Measurements from ENCODE around the gene SLC66A3. TPM values are rescaled to one million over a fixed set of nuclear protein-coding genes. Genes with fewer than 3 reads are reported as not detected.

SLC66A3 gene
- total RNA-seq, 1 donor from 2014 or later = 11.5 TPM

- ATAC-seq = no peak
- intact Hi-C loops (cut with DNase I) = no loop called here
Observed at GRCh38 chr2:11187083-11187619, 31.9 kb downstream of the SLC66A3 start.

GRCh38 chr2:11187731-11188130, 32.5 kb downstream of the SLC66A3 start:
- intact Hi-C loops (cut with DNase I) = no loop called here
- DNase-seq (ENCODE audit: missing footprints) (no peak), ATAC-seq (no peak)

More at GRCh38 chr2:11187083-11187619, 31.9 kb downstream of the SLC66A3 start:
- DNase-seq (ENCODE audit: missing footprints) = no peak

GRCh38 chr2:11196246-11196645, 41.0 kb downstream of the SLC66A3 start:
- intact Hi-C loops (cut with DNase I) = loop anchor here (10.0 kb wide), 1 partner anchor 61 kb away; a partner anchor contains a TSS
- ATAC-seq (no peak), DNase-seq (ENCODE audit: missing footprints) (no peak)

- DNase-seq (ENCODE audit: missing footprints) = no peak
- intact Hi-C loops (cut with DNase I) = no loop called here
- no peak for ATAC-seq
Observed at GRCh38 chr2:11200651-11201050, 45.4 kb downstream of the SLC66A3 start.

- intact Hi-C loops (cut with DNase I) = no loop called here
- DNase-seq (ENCODE audit: missing footprints) (no peak), ATAC-seq (no peak)
Observed at GRCh38 chr2:11201969-11202368, 46.7 kb downstream of the SLC66A3 start.

- intact Hi-C loops (cut with DNase I) = no loop called here
- no peak for DNase-seq (ENCODE audit: missing footprints)
- ATAC-seq = no peak
Observed at GRCh38 chr2:11203480-11203879, 48.2 kb downstream of the SLC66A3 start.

GRCh38 chr2:11208083-11208482, 52.8 kb downstream of the SLC66A3 start:
- DNase-seq (ENCODE audit: missing footprints) (no peak), ATAC-seq (no peak)
- intact Hi-C loops (cut with DNase I) = no loop called here

GRCh38 chr2:11212645-11213044, 57.4 kb downstream of the SLC66A3 start:
- DNase-seq (ENCODE audit: missing footprints) = no peak
- intact Hi-C loops (cut with DNase I) = no loop called here
- no peak for ATAC-seq

- ATAC-seq = no peak
- no peak for DNase-seq (ENCODE audit: missing footprints)
- intact Hi-C loops (cut with DNase I) = no loop called here
Observed at GRCh38 chr2:11213090-11213638, 57.9 kb downstream of the SLC66A3 start.

GRCh38 chr2:11213975-11214374, 58.7 kb downstream of the SLC66A3 start:
- ATAC-seq = no peak
- intact Hi-C loops (cut with DNase I) = no loop called here
- no peak for DNase-seq (ENCODE audit: missing footprints)

GRCh38 chr2:11214770-11215169, 59.5 kb downstream of the SLC66A3 start:
- ATAC-seq (no peak), DNase-seq (ENCODE audit: missing footprints) (no peak)
- intact Hi-C loops (cut with DNase I) = no loop called here

GRCh38 chr2:11215407-11215806, 60.1 kb downstream of the SLC66A3 start:
- intact Hi-C loops (cut with DNase I) = no loop called here
- ATAC-seq = no peak

GRCh38 chr2:11220445-11220844, 65.2 kb downstream of the SLC66A3 start:
- DNase-seq (ENCODE audit: missing footprints) (no peak), ATAC-seq (no peak)
- intact Hi-C loops (cut with DNase I) = no loop called here

More at GRCh38 chr2:11215407-11215806, 60.1 kb downstream of the SLC66A3 start:
- no peak for DNase-seq (ENCODE audit: missing footprints)

GRCh38 chr2:11222845-11223244, 67.6 kb downstream of the SLC66A3 start:
- ATAC-seq (no peak), DNase-seq (ENCODE audit: missing footprints) (no peak)
- intact Hi-C loops (cut with DNase I) = no loop called here

- intact Hi-C loops (cut with DNase I) = no loop called here
- ATAC-seq = no peak
- no peak for DNase-seq (ENCODE audit: missing footprints)
Observed at GRCh38 chr2:11224887-11225286, 69.6 kb downstream of the SLC66A3 start.

- DNase-seq (ENCODE audit: missing footprints) = no peak
- intact Hi-C loops (cut with DNase I) = no loop called here
- no peak for ATAC-seq
Observed at GRCh38 chr2:11227595-11227994, 72.3 kb downstream of the SLC66A3 start.

Other genes starting within 250 kb of the SLC66A3 start
- gene KCNF1, start 243.5 kb upstream of the SLC66A3 start, total RNA-seq = 0.24 TPM
- 34.4 TPM for gene ROCK2, start 189.2 kb downstream of the SLC66A3 start, total RNA-seq

Measured in Right ventricle myocardium inferior (tissue), 1 donor.